Suprapubic skin (tissue), 4 donors: ENCODE data around the gene PRELID1. TPM values are rescaled to one million over a fixed set of nuclear protein-coding genes. Genes with fewer than 3 reads are reported as not detected.

Source experiments
- DNase-seq, 2 donors: peaks; one replicate each; pipeline ENCODE4 v3.0.0-alpha.2; 2019; ENCODE audit warnings: low spot score in 2 of 2
- H3K27ac ChIP-seq: fragments of 200-600 bp; sonication (generic); one replicate; pipeline ENCODE4 v1.5.1; 2019
- H3K27me3 ChIP-seq: fragments of 200-600 bp; sonication (generic); one replicate; pipeline ENCODE4 v1.5.1; 2019
- H3K36me3 ChIP-seq: fragments of 200-600 bp; sonication (generic); one replicate; pipeline ENCODE4 v1.5.1; 2019
- H3K4me1 ChIP-seq: fragments of 200-600 bp; sonication (generic); one replicate; pipeline ENCODE4 v1.5.1; 2019
- H3K4me3 ChIP-seq: fragments of 200-600 bp; sonication (generic); one replicate; pipeline ENCODE4 v1.5.1; 2019; ENCODE audit warnings: mild to moderate bottlenecking
- H3K9me3 ChIP-seq: fragments of 200-600 bp; sonication (generic); one replicate; pipeline ENCODE4 v1.5.1; 2019
- EP300 ChIP-seq: sonication (generic); formaldehyde crosslinking; IDR thresholded peaks from one replicate; pipeline ENCODE4 v1.6.1; 2017; ENCODE audit warnings: antibody characterized with exemption
- POLR2A ChIP-seq, 2 donors: fragments of 450-650 bp; IDR thresholded peaks; one replicate each; pipeline ENCODE4 v1.6.1; 2017; ENCODE audit warnings: antibody characterized with exemption in 2 of 2, mild to moderate bottlenecking in 2 of 2, moderate library complexity in 2 of 2
- POLR2AphosphoS5 ChIP-seq, 3 donors: sonication (generic); formaldehyde crosslinking; IDR thresholded peaks; one replicate each; pipeline ENCODE4 v1.6.1; 2017; ENCODE audit warnings: antibody characterized with exemption in 3 of 3
- WGBS: methylation state at CpG from one replicate; pipeline ENCODE4 v1.1.5; 2018; 5-methylcytosine and 5-hydroxymethylcytosine counted together
- total RNA-seq, 4 donors: library from RNA; depleted of rRNA; stranded (reverse); fragments of >200 nt; gene quantifications; one replicate each; pipeline ENCODE4 v1.1.0, GENCODE V29; 2016
- TF ChIP-seq, protein P1 (sequence below), 2 donors: fragments of 200-600 bp in 1 of 2; fragments of 450-650 bp in 1 of 2; sonication (generic) in 1 of 2; IDR thresholded peaks; one replicate each; pipeline ENCODE4 v1.5.1; 2016 to 2019; ENCODE audit warnings: antibody characterized with exemption in 2 of 2, mild to moderate bottlenecking in 1 of 2, moderate library complexity in 1 of 2

Gene PRELID1
- total RNA-seq, 4 donors from 2014 or later, result 54.2 to 90.1 (median 62.1) TPM

DNA sequence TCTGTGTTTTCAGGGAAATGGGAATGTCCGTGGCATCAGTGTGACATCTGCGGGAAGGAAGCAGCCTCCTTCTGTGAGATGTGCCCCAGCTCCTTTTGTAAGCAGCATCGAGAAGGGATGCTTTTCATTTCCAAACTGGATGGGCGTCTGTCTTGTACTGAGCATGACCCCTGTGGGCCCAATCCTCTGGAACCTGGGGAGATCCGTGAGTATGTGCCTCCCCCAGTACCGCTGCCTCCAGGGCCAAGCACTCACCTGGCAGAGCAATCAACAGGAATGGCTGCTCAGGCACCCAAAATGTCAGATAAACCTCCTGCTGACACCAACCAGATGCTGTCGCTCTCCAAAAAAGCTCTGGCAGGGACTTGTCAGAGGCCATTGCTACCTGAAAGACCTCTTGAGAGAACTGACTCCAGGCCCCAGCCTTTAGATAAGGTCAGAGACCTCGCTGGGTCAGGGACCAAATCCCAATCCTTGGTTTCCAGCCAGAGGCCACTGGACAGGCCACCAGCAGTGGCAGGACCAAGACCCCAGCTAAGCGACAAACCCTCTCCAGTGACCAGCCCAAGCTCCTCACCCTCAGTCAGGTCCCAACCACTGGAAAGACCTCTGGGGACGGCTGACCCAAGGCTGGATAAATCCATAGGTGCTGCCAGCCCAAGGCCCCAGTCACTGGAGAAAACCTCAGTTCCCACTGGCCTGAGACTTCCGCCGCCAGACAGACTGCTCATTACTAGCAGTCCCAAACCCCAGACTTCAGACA is 9.6 kb upstream of the PRELID1 start:
- no peaks in the 10 kb centered on the region for H3K9me3 ChIP-seq
- WGBS, result 90% methylated on average over 7 of the region's 12 CpGs
- no peaks in the 10 kb centered on the region for H3K27me3 ChIP-seq
- H3K4me3 ChIP-seq, result no peak overlapping the region
- H3K36me3 ChIP-seq, result peaks cover 72% of the 10 kb centered on the region
- H3K27ac ChIP-seq, result no peak overlapping the region
- H3K4me1 ChIP-seq, result peaks cover 13% of the 10 kb centered on the region
- TF ChIP-seq POLR2A (IDR thresholded peaks at IDR 0.05) (no peak), EP300 (no peak), POLR2AphosphoS5 (IDR thresholded peaks at IDR 0.05) (no peak)
- TF ChIP-seq, protein P1, sequence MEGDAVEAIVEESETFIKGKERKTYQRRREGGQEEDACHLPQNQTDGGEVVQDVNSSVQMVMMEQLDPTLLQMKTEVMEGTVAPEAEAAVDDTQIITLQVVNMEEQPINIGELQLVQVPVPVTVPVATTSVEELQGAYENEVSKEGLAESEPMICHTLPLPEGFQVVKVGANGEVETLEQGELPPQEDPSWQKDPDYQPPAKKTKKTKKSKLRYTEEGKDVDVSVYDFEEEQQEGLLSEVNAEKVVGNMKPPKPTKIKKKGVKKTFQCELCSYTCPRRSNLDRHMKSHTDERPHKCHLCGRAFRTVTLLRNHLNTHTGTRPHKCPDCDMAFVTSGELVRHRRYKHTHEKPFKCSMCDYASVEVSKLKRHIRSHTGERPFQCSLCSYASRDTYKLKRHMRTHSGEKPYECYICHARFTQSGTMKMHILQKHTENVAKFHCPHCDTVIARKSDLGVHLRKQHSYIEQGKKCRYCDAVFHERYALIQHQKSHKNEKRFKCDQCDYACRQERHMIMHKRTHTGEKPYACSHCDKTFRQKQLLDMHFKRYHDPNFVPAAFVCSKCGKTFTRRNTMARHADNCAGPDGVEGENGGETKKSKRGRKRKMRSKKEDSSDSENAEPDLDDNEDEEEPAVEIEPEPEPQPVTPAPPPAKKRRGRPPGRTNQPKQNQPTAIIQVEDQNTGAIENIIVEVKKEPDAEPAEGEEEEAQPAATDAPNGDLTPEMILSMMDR (IDR thresholded peaks at IDR 0.05), result no peak
- no peak for DNase-seq

DNA sequence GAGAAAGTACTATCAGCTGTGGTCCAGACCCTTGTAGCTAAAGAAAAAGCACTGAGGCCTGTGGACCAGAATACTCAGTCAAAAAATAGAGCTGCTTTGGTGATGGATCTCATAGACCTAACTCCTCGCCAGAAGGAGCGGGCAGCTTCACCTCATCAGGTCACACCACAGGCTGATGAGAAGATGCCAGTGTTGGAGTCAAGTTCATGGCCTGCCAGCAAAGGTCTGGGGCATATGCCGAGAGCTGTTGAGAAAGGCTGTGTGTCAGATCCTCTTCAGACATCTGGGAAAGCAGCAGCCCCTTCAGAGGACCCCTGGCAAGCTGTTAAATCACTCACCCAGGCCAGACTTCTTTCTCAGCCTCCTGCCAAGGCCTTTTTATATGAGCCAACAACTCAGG is 9.0 kb upstream of the PRELID1 start:
- H3K27me3 ChIP-seq, result no peaks in the 10 kb centered on the region
- TF ChIP-seq POLR2AphosphoS5 (IDR thresholded peaks at IDR 0.05) (no peak), POLR2A (IDR thresholded peaks at IDR 0.05) (no peak), EP300 (no peak)
- TF ChIP-seq, protein P1 (IDR thresholded peaks at IDR 0.05), result no peak
- no peak for DNase-seq
- no peaks in the 10 kb centered on the region for H3K9me3 ChIP-seq
- peaks cover 66% of the 10 kb centered on the region for H3K36me3 ChIP-seq
- no peak overlapping the region for H3K27ac ChIP-seq
- H3K4me3 ChIP-seq, result no peak overlapping the region
- 93% methylated on average over 2 of the region's 3 CpGs for WGBS
- H3K4me1 ChIP-seq, result peaks cover 18% of the 10 kb centered on the region

DNA sequence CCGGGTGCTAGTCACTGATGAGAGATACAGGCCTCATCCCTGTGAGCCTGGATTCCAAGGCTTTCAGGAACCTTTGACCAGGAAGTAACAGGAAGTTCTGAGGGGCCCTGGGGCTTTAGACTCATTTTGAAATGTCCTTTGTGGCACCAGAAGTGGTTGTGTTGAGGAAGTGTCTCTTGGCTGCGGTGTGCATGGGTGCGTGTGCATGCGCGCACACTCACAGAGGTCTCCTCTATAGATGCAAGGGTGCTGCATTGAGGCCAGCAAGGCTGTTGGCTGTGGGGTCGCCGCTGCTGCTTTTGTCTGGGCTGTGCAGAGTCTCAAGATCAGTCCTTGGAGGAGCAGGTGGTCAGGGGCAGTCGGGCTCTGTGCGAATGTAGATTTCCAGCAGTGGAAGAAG is 7.7 kb upstream of the PRELID1 start:
- no peak for DNase-seq
- Histone ChIP-seq H3K27me3 (no peaks in the 10 kb centered on the region), H3K4me3 (no peak overlapping the region), H3K27ac (no peak overlapping the region), H3K9me3 (no peaks in the 10 kb centered on the region), H3K36me3 (peaks cover 55% of the 10 kb centered on the region), H3K4me1 (peaks cover 31% of the 10 kb centered on the region)
- 95% methylated on average over 5 of the region's 9 CpGs for WGBS
- TF ChIP-seq POLR2AphosphoS5 (IDR thresholded peaks at IDR 0.05), result no peak
- TF ChIP-seq, protein P1 (IDR thresholded peaks at IDR 0.05), result no peak
- no peak for TF ChIP-seq EP300
- TF ChIP-seq POLR2A (IDR thresholded peaks at IDR 0.05), result no peak

DNA sequence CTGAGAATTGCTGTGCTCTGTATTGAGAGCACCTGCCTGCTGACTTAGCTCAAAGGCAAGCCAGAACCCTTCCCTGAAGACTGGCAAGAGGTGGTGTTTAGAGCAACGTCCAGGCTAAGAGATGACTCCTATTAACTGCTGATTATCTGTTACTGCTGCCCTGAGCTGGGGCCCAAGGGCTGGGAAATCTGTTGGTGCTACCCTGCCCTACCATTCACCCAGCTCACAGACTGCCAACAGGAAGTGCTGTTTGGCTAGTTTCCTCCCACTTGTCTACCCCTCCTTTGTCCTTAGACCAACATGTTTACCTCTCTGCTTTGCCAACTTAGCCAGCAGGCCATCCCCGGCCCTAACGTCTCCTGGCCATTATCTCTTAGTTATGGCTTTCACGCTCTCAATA is 7.0 kb upstream of the PRELID1 start:
- Histone ChIP-seq H3K9me3 (no peaks in the 10 kb centered on the region), H3K27me3 (no peaks in the 10 kb centered on the region), H3K4me1 (peaks cover 37% of the 10 kb centered on the region), H3K4me3 (no peak overlapping the region), H3K27ac (no peak overlapping the region), H3K36me3 (peaks cover 48% of the 10 kb centered on the region)
- DNase-seq, result no peak
- TF ChIP-seq, protein P1 (IDR thresholded peaks at IDR 0.05), result no peak
- TF ChIP-seq EP300, result no peak
- WGBS, result 55% methylated on average over 4 of the region's 4 CpGs

DNA sequence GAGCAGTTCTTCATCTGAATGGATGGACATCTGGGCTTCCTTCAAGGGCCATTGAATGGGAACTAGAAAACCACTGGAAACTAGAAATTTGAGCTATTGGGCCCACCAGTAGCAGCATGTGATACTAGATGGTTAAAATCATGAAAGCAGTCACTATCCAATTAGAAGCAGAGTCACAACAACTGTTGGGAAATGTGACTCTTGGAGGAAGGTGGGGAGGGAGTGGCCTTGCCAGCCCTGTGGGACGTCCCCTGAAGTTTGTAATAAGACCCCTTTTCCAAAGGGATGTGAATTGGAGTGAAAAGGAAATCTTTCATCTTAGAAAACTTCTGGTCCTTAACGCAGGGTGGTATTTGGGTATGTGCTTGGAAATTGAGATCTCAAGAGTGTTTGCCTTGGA is 5.7 kb upstream of the PRELID1 start:
- Histone ChIP-seq H3K27ac (no peak overlapping the region), H3K27me3 (no peaks in the 10 kb centered on the region), H3K36me3 (peaks cover 35% of the 10 kb centered on the region), H3K4me1 (peaks cover 51% of the 10 kb centered on the region), H3K4me3 (no peak overlapping the region), H3K9me3 (no peaks in the 10 kb centered on the region)
- TF ChIP-seq EP300 (no peak), POLR2AphosphoS5 (IDR thresholded peaks at IDR 0.05) (no peak), POLR2A (IDR thresholded peaks at IDR 0.05) (no peak)
- TF ChIP-seq, protein P1 (IDR thresholded peaks at IDR 0.05), result no peak
- 77% methylated on average over 2 of the region's 2 CpGs for WGBS
- no peak for DNase-seq
